HEK293 (cell line): ENCODE results near the gene ITGB2.

Source experiments
- CTCF ChIA-PET: fragments of 350-600 bp; formaldehyde crosslinking; extraction: SDS; loops from one replicate; lab custom pipeline; 2021; ENCODE audit warnings: antibody characterized with exemption; lab: Yijun Ruan, JAX
- POLR2A ChIA-PET: fragments of 300-600 bp; formaldehyde crosslinking; extraction: SDS; loops from one replicate; lab custom pipeline; 2020; ENCODE audit warnings: antibody characterized with exemption, inconsistent platforms; lab: Yijun Ruan, JAX
- H3K27ac ChIP-seq: fragments of 200-500 bp; sonication (Bioruptor generic); 2 replicates; pipeline ENCODE4 v1.5.1; 2014; ENCODE audit warnings: low read depth, low read length, control low read depth, inconsistent platforms; ENCODE audit errors: extremely low read depth
- H3K36me3 ChIP-seq, 2 experiments: fragments of 200-500 bp in 1 of 2; sonication (Bioruptor generic) in 1 of 2; 1 replicate in 1 of 2; 2 replicates in 1 of 2; pipeline ENCODE4 v1.5.1; 2014 to 2017; ENCODE audit warnings: inconsistent platforms in 2 of 2, low read length in 2 of 2; ENCODE audit not compliant: control insufficient read depth in 2 of 2, insufficient read depth in 1 of 2
- H3K4me1 ChIP-seq: fragments of 200-500 bp; sonication (Bioruptor generic); 2 replicates; pipeline ENCODE4 v1.5.1; 2014; ENCODE audit warnings: mild to moderate bottlenecking, low read length, inconsistent platforms; ENCODE audit not compliant: control insufficient read depth, insufficient read depth
- H3K4me3 ChIP-seq: 2 replicates; pipeline ENCODE4 v1.5.1; 2011; ENCODE audit warnings: low read depth, mild to moderate bottlenecking, control low read depth, low read length, moderate library complexity
- H3K9me3 ChIP-seq: fragments of 200-500 bp; sonication (Bioruptor generic); 2 replicates; pipeline ENCODE4 v1.5.1; 2014; ENCODE audit warnings: low read depth, low read length, inconsistent platforms; ENCODE audit not compliant: control insufficient read depth, insufficient read depth
- EGR2 ChIP-seq: fragments of 450-650 bp; formaldehyde crosslinking; IDR thresholded peaks from 2 replicates; pipeline ENCODE4 v1.5.1; 2016; ENCODE audit warnings: low read depth, missing biosample characterization, missing genetic modification characterization
- GLIS2 ChIP-seq: fragments of 450-650 bp; formaldehyde crosslinking; IDR thresholded peaks from 2 replicates; pipeline ENCODE4 v1.5.1; 2016; ENCODE audit warnings: missing biosample characterization, missing genetic modification characterization
- OSR2 ChIP-seq: fragments of 450-650 bp; formaldehyde crosslinking; IDR thresholded peaks from 2 replicates; pipeline ENCODE4 v1.5.1; 2016; ENCODE audit warnings: missing biosample characterization, missing genetic modification characterization
- SETDB1 ChIP-seq: IDR thresholded peaks from one replicate; pipeline ENCODE4 v1.6.1; 2017; ENCODE audit warnings: mild to moderate bottlenecking, low read length, moderate library complexity, mixed read lengths; ENCODE audit not compliant: insufficient read length
- SP2 ChIP-seq: fragments of 450-650 bp; formaldehyde crosslinking; IDR thresholded peaks from 2 replicates; pipeline ENCODE4 v1.5.1; 2016; ENCODE audit warnings: missing biosample characterization, missing genetic modification characterization
- TCF7L2 ChIP-seq: IDR thresholded peaks from 2 replicates; pipeline ENCODE4 v1.6.1; 2011; ENCODE audit warnings: low read depth, mild to moderate bottlenecking, inconsistent platforms, low read length, moderate library complexity, borderline replicate concordance
- WT1 ChIP-seq: fragments of 450-650 bp; formaldehyde crosslinking; IDR thresholded peaks from 2 replicates; pipeline ENCODE4 v1.5.1; 2016; ENCODE audit warnings: missing biosample characterization, missing genetic modification characterization
- ZFP41 ChIP-seq: fragments of 450-650 bp; formaldehyde crosslinking; IDR thresholded peaks from 2 replicates; pipeline ENCODE4 v1.5.1; 2016; ENCODE audit warnings: missing biosample characterization, missing genetic modification characterization, borderline replicate concordance
- ZNF114 ChIP-seq: fragments of 450-650 bp; formaldehyde crosslinking; IDR thresholded peaks from 2 replicates; pipeline ENCODE4 v1.5.0; 2017; ENCODE audit warnings: missing biosample characterization, missing genetic modification characterization
- ZNF174 ChIP-seq: fragments of 450-650 bp; formaldehyde crosslinking; IDR thresholded peaks from 2 replicates; pipeline ENCODE4 v1.5.0; 2017; ENCODE audit warnings: missing biosample characterization, mild to moderate bottlenecking, missing genetic modification characterization
- ZNF175 ChIP-seq: fragments of 450-650 bp; formaldehyde crosslinking; IDR thresholded peaks from 2 replicates; pipeline ENCODE4 v1.5.1; 2016; ENCODE audit warnings: missing biosample characterization, missing genetic modification characterization
- ZNF292 ChIP-seq: fragments of 450-650 bp; formaldehyde crosslinking; IDR thresholded peaks from 2 replicates; pipeline ENCODE4 v1.5.1; 2016; ENCODE audit warnings: low read depth, missing biosample characterization, missing genetic modification characterization, borderline replicate concordance
- ZNF473 ChIP-seq: fragments of 450-650 bp; formaldehyde crosslinking; IDR thresholded peaks from 2 replicates; pipeline ENCODE4 v1.5.1; 2017; ENCODE audit warnings: missing biosample characterization, missing genetic modification characterization
- ZNF629 ChIP-seq: fragments of 450-650 bp; formaldehyde crosslinking; IDR thresholded peaks from 2 replicates; pipeline ENCODE4 v1.5.1; 2017; ENCODE audit warnings: missing biosample characterization, missing genetic modification characterization
- ZNF660 ChIP-seq: fragments of 450-650 bp; IDR thresholded peaks from 2 replicates; pipeline ENCODE4 v1.5.1; 2018; ENCODE audit warnings: missing biosample characterization, mild to moderate bottlenecking, missing genetic modification characterization
- ZNF830 ChIP-seq: fragments of 450-650 bp; IDR thresholded peaks from 2 replicates; pipeline ENCODE4 v1.5.0; 2018; ENCODE audit warnings: missing biosample characterization, missing genetic modification characterization, low read depth, mild to moderate bottlenecking, moderate library complexity
- TF ChIP-seq, protein P1 (sequence below): fragments of 450-650 bp; formaldehyde crosslinking; IDR thresholded peaks from 2 replicates; pipeline ENCODE4 v1.5.1; 2017; ENCODE audit warnings: missing biosample characterization, mild to moderate bottlenecking, missing genetic modification characterization, moderate library complexity
- TF ChIP-seq, protein P2 (sequence below): fragments of 450-650 bp; formaldehyde crosslinking; conservative IDR thresholded peaks from 2 replicates; pipeline ENCODE4 v1.5.1; 2016; ENCODE audit warnings: low read depth, missing biosample characterization, missing genetic modification characterization
- TF ChIP-seq, protein P3 (sequence below): fragments of 450-650 bp; formaldehyde crosslinking; IDR thresholded peaks from 2 replicates; pipeline ENCODE4 v1.5.1; 2016; ENCODE audit warnings: missing biosample characterization, missing genetic modification characterization
- TF ChIP-seq, protein P4 (sequence below): fragments of 450-650 bp; IDR thresholded peaks from 2 replicates; pipeline ENCODE4 v1.5.1; 2018; ENCODE audit warnings: missing biosample characterization, missing genetic modification characterization

The ITGB2 gene

DNA sequence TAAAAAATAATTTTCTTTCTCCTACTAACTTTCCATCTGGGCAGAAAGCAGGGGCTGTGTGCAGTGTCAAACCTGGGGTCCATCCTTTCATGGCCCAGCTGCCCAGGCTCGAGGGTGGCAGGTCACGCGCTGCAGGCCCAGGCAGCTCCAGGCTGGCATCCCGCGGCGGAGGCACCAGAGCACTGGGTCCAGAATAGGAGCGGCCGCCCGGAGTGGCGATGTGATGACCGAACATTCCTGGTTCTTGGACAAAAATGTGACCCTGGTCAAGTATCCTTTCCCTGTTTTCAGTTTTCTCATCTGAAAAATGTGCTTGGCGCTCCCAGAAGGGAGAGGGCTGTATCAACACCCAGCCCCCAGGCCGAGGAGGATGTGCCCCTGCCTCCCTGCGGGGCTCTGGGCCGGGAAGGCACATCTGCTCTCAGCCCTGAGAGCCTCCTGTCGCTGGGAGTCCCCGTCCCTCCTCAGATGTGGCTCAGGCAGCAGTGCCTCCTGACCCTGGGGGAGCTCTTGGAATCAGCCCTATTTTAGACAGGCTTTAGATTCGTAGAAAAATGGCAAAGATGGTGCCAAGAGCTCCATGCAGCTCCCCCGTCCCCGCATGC is 48.5 kb upstream of the ITGB2 start:
- H3K9me3 ChIP-seq = no peaks in the 10 kb centered on the region
- no peak overlapping the region for H3K4me3 ChIP-seq
- CTCF ChIA-PET = interaction anchor here (0.6 to 1.8 kb wide), 4 partner anchors 159 to 169 kb away, joined by 3 to 6 read pairs (median 4); no protein-coding TSS in a partner anchor
- 0 out of 2 replicates have a peak, but pooled peaks cover 3% of the 10 kb centered on the region for H3K4me1 ChIP-seq
- H3K27ac ChIP-seq = no peak overlapping the region
- TF ChIP-seq, protein P1, sequence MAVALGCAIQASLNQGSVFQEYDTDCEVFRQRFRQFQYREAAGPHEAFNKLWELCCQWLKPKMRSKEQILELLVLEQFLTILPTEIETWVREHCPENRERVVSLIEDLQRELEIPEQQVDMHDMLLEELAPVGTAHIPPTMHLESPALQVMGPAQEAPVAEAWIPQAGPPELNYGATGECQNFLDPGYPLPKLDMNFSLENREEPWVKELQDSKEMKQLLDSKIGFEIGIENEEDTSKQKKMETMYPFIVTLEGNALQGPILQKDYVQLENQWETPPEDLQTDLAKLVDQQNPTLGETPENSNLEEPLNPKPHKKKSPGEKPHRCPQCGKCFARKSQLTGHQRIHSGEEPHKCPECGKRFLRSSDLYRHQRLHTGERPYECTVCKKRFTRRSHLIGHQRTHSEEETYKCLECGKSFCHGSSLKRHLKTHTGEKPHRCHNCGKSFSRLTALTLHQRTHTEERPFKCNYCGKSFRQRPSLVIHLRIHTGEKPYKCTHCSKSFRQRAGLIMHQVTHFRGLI (tag by site-specific recombination) = no peak
- TF ChIP-seq TCF7L2 (no peak), SETDB1 (no peak), ZFP41 (no peak), GLIS2 (no peak), SP2 (no peak), WT1 (tag by site-specific recombination) (no peak), ZNF174 (tag by site-specific recombination) (no peak), ZNF830 (tag by site-specific recombination) (no peak), OSR2 (no peak), ZNF473 (tag by site-specific recombination) (no peak), ZNF114 (tag by site-specific recombination) (no peak), EGR2 (no peak), ZNF292 (no peak), ZNF660 (tag by site-specific recombination) (no peak), ZNF629 (no peak), ZNF175 (tag by site-specific recombination) (no peak)
- TF ChIP-seq, protein P2, sequence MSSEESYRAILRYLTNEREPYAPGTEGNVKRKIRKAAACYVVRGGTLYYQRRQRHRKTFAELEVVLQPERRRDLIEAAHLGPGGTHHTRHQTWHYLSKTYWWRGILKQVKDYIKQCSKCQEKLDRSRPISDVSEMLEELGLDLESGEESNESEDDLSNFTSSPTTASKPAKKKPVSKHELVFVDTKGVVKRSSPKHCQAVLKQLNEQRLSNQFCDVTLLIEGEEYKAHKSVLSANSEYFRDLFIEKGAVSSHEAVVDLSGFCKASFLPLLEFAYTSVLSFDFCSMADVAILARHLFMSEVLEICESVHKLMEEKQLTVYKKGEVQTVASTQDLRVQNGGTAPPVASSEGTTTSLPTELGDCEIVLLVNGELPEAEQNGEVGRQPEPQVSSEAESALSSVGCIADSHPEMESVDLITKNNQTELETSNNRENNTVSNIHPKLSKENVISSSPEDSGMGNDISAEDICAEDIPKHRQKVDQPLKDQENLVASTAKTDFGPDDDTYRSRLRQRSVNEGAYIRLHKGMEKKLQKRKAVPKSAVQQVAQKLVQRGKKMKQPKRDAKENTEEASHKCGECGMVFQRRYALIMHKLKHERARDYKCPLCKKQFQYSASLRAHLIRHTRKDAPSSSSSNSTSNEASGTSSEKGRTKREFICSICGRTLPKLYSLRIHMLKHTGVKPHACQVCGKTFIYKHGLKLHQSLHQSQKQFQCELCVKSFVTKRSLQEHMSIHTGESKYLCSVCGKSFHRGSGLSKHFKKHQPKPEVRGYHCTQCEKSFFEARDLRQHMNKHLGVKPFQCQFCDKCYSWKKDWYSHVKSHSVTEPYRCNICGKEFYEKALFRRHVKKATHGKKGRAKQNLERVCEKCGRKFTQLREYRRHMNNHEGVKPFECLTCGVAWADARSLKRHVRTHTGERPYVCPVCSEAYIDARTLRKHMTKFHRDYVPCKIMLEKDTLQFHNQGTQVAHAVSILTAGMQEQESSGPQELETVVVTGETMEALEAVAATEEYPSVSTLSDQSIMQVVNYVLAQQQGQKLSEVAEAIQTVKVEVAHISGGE = no peak
- TF ChIP-seq, protein P3, sequence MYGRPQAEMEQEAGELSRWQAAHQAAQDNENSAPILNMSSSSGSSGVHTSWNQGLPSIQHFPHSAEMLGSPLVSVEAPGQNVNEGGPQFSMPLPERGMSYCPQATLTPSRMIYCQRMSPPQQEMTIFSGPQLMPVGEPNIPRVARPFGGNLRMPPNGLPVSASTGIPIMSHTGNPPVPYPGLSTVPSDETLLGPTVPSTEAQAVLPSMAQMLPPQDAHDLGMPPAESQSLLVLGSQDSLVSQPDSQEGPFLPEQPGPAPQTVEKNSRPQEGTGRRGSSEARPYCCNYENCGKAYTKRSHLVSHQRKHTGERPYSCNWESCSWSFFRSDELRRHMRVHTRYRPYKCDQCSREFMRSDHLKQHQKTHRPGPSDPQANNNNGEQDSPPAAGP (tag by site-specific recombination) = no peak
- TF ChIP-seq, protein P4, sequence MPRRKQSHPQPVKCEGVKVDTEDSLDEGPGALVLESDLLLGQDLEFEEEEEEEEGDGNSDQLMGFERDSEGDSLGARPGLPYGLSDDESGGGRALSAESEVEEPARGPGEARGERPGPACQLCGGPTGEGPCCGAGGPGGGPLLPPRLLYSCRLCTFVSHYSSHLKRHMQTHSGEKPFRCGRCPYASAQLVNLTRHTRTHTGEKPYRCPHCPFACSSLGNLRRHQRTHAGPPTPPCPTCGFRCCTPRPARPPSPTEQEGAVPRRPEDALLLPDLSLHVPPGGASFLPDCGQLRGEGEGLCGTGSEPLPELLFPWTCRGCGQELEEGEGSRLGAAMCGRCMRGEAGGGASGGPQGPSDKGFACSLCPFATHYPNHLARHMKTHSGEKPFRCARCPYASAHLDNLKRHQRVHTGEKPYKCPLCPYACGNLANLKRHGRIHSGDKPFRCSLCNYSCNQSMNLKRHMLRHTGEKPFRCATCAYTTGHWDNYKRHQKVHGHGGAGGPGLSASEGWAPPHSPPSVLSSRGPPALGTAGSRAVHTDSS (tag by site-specific recombination) = no peak
- POLR2A ChIA-PET = interaction anchor here (1.0 kb wide), 1 partner anchor 19 kb away, joined by 5 read pairs; no protein-coding TSS in a partner anchor
- peaks cover 3 to 55% of the 10 kb centered on the region in 2 experiments; a peak in 2 of 3 replicates for H3K36me3 ChIP-seq
